Epithelial cell of esophagus (primary cell): ENCODE measurements around the gene TBX10.
"Not testable (repeated sequence)": the region's sequence is repeated elsewhere in the genome, so short reads cannot be mapped to it uniquely, and the experiment has no call there.

ENCODE experiments used
- DNase-seq: peaks from one replicate; pipeline ENCODE4 v3.0.0; 2010; ENCODE audit warnings: low read depth
- H3K4me3 ChIP-seq: 2 replicates; pipeline ENCODE4 v1.5.1; 2011; ENCODE audit warnings: mild to moderate bottlenecking, low read length, control low read depth
- TF ChIP-seq, protein P1 (sequence below): IDR thresholded peaks from 2 replicates; pipeline ENCODE4 v1.5.1; 2011; ENCODE audit warnings: low read depth, mild to moderate bottlenecking, low read length, control low read depth, inconsistent platforms; ENCODE audit not compliant: insufficient read depth; ENCODE audit errors: missing control alignments

Gene TBX10

GRCh38 chr11:67662835-67663531 is 23.4 kb upstream of the TBX10 start:
- no peak overlapping the region for H3K4me3 ChIP-seq
- DNase-seq = no peak
- TF ChIP-seq, protein P1, sequence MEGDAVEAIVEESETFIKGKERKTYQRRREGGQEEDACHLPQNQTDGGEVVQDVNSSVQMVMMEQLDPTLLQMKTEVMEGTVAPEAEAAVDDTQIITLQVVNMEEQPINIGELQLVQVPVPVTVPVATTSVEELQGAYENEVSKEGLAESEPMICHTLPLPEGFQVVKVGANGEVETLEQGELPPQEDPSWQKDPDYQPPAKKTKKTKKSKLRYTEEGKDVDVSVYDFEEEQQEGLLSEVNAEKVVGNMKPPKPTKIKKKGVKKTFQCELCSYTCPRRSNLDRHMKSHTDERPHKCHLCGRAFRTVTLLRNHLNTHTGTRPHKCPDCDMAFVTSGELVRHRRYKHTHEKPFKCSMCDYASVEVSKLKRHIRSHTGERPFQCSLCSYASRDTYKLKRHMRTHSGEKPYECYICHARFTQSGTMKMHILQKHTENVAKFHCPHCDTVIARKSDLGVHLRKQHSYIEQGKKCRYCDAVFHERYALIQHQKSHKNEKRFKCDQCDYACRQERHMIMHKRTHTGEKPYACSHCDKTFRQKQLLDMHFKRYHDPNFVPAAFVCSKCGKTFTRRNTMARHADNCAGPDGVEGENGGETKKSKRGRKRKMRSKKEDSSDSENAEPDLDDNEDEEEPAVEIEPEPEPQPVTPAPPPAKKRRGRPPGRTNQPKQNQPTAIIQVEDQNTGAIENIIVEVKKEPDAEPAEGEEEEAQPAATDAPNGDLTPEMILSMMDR = no peak

DNA sequence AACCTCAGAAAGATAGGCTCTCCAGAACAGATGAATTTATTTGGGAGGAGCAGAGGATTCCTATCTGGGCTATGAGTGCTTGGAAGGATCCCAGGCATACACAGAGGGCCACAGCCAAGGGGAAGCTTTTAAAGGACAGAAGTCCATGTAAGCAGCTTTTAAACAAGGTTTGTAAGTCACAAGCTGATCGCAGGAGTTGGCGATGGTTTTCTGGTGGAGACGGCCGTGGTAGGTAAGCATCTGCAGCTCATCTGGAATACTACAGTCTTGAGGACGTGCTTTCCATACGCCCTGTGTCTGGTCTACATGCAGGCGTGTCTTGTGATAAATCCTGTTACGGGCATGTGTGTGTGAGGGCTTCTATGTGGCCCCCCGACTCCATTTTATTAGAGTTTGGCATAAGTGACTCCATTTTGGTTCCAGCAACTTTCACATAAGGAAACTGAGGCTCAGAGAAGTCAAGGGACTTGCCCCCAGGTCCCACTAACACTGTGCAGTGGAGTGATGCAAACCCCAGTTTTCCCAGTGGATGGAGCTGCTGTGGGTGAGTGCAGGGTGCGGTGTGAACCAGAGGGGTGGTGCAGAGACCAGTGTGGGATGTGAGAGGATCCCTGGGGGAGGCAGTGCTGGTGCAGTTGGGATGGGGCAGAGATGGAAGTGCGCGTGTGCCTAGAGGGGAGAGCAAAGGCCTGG is 22.7 kb upstream of the TBX10 start:
- H3K4me3 ChIP-seq = no peak overlapping the region
- no peak for DNase-seq
- TF ChIP-seq, protein P1 = no peak

- not testable (repeated sequence) for DNase-seq, H3K4me3 ChIP-seq
Measured at GRCh38 chr11:67660752-67661151, 21.2 kb upstream of the TBX10 start.

DNA sequence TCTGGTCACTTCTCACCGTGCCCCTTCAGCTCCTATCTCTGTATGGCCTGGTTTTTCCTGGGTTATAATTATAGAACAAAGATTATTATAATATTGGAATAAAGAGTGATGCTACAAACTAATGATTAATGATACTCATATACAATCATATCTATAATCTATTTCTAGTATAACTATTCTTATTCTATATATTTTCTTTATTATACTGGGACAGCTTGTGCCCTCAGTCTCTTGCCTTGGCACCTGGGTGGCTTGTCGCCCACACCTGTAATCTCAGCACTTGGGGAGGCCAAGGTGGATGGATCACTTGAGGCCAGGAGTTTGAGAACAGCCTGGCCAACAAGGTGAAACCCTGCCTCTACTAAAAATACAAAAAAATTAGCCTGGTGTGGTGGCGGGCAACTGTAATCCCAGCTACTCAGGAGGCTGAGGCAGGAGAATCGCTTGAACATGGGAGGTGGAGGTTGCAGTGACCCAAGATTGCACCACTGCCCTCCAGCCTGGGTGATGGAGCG is 20.1 kb upstream of the TBX10 start:
- not testable (repeated sequence) for H3K4me3 ChIP-seq, DNase-seq

DNA sequence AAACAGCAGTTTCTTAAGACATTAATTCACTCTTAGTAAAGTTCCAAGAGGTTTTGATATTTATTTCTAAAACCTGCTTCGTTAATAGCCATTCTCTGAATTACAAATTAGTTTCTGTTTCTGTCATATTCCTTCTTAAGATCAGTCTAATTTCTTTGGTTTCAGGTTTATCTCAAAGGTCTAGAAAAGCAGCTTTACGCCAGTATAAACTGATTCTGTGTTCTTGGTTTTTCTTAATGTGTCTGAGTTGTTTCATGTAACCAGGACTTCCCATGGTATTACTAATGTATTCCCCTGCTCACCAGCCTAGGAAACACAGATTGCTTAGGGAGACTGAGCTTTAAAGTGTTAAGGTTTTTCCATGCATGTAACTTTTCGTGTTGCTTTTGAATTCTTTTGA is 17.7 kb upstream of the TBX10 start:
- DNase-seq = no peak
- no peak overlapping the region for H3K4me3 ChIP-seq
- TF ChIP-seq, protein P1 = no peak

DNA sequence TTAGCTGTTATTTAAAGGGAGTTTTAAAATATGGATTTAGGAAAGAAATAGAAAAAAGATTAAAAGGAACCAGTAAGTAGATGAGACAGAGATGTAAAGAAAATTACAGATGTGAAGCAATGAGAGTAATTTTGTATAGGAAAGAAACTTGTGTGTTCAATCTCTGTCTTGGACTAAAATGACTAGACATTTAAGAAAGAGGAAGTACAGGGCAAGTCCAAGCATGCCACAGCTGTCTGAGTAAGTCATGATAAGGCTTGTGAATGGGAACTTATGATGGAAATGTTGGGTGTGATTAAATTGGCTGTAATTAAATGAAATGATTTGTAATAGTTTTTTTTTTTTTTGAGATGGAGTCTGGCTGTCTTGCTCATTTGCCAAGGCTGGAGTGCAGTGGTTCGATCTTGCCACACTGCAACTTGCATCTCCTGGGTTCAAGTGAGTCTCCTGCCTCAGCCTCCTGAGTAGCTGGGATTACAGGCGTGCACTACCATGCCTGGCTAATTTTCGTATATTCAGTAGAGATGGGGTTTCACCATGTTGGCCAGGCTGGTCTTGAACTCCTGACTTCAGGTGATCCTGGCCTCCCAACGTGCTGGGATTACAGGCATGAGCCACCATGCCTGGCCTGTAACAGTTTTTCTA is 16.8 kb upstream of the TBX10 start:
- H3K4me3 ChIP-seq = no peak overlapping the region
- TF ChIP-seq, protein P1 = no peak
- peak; percentile 97 for DNase-seq

DNA sequence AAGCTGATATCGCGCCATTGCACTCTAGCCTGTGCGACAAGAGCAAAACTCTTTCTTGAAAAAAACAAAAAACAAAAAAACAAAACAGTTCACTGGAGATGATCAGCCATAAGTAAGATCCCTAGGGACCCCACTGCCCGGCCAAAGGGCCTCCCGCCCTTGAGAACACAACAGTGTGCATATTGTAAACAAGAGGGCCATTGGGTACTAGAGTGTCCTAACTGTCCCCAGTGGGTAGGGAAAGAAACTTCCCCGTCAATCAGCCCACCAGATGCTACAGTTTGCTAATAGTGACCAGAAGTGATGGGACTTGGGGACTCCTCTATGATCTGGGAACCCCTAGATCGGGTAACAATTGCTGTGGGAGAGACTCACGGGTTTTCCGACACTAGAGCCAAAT is 14.7 kb upstream of the TBX10 start:
- no peak for DNase-seq
- H3K4me3 ChIP-seq = no peak overlapping the region
- TF ChIP-seq, protein P1 = no peak
